ENCODE measurements around the gene AIP.

DNA sequence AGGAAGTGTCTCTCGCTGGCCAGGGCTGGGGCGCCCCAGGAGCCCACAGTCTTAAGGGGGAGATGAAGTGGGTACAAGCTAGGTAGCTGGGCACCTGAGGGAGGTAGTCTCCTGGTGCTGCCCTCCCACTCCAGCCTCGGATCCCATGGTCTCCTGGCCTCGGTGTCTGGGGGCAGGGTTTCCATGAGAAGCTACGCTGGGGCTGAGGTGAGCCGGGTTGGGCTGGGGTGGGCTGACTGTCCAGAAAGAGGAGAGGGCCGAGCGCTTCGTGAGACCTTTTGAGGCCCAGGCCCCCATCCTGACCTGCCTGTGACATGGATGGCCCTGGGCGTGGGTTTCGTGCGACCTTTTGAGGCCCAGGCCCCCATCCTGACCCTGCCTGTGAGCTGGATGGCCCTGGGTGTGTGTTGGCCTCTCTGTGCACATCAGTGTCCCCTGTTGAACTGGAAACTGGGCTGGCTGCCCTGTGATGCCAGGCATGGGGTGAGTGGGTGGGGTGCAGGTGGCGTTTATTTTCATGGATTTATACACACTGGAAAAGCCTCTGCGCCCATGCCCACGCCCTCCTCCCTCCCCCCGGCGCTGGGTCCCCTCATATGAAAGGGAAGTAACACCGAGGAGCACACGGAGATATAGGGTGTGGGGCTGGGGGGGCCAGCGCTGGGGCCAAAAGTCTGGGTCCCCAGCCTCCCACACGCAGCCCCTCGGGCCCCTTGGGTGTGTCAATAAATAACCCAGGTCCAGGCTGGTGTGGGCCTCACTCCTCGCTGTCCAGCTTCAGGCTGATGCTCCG is 8.6 kb downstream of the AIP start:
- TF ChIP-seq, protein P1, sequence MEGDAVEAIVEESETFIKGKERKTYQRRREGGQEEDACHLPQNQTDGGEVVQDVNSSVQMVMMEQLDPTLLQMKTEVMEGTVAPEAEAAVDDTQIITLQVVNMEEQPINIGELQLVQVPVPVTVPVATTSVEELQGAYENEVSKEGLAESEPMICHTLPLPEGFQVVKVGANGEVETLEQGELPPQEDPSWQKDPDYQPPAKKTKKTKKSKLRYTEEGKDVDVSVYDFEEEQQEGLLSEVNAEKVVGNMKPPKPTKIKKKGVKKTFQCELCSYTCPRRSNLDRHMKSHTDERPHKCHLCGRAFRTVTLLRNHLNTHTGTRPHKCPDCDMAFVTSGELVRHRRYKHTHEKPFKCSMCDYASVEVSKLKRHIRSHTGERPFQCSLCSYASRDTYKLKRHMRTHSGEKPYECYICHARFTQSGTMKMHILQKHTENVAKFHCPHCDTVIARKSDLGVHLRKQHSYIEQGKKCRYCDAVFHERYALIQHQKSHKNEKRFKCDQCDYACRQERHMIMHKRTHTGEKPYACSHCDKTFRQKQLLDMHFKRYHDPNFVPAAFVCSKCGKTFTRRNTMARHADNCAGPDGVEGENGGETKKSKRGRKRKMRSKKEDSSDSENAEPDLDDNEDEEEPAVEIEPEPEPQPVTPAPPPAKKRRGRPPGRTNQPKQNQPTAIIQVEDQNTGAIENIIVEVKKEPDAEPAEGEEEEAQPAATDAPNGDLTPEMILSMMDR (IDR thresholded peaks at IDR 0.05) = no peak
- no peak for TF ChIP-seq POLR2A (IDR thresholded peaks at IDR 0.05)
- no peak for TF ChIP-seq EP300 (IDR thresholded peaks at IDR 0.05)
